ENCODE data around the gene UBE2Z.

UBE2Z gene

GRCh38 chr17:48908853-48909394 is 717 bp downstream of the UBE2Z start (continued):
- TF ChIP-seq PATZ1 (tag by site-specific recombination; IDR thresholded peaks at IDR 0.05) (peak; percentile 82), ZNF791 (tag by site-specific recombination; IDR thresholded peaks at IDR 0.05) (no peak), ZNF335 (tag by site-specific recombination; conservative IDR thresholded peaks at IDR 0.05) (peak; percentile 46), GLIS1 (tag by site-specific recombination; IDR thresholded peaks at IDR 0.05) (peak; percentile 77), SP2 (tag by site-specific recombination; IDR thresholded peaks at IDR 0.05) (peak; percentile 89), KLF1 (tag by site-specific recombination; IDR thresholded peaks at IDR 0.05) (peak; percentile 73), KLF9 (tag by site-specific recombination; IDR thresholded peaks at IDR 0.05; ENCODE audit: low read depth) (peak; percentile 86), ZEB2 (tag by site-specific recombination; IDR thresholded peaks at IDR 0.05) (peak; percentile 29; the same call in 1 of the 2 replicates), ZNF585B (tag by site-specific recombination; IDR thresholded peaks at IDR 0.05) (no peak), HIC1 (tag by site-specific recombination; IDR thresholded peaks at IDR 0.05) (peak; percentile 51; the same call in 1 of the 2 replicates), ZNF76 (tag by site-specific recombination; IDR thresholded peaks at IDR 0.05; ENCODE audit: borderline replicate concordance, low read depth) (peak; percentile 71; the same call in 1 of the 2 replicates), KLF8 (tag by site-specific recombination; IDR thresholded peaks at IDR 0.05) (peak; percentile 53; the same call in 1 of the 2 replicates), ZNF530 (tag by site-specific recombination; IDR thresholded peaks at IDR 0.05; ENCODE audit: low read depth) (no peak)

- Histone ChIP-seq H3K4me1 (ENCODE audit: control insufficient read depth, insufficient read depth, low read length) (peaks cover 16% of the 10 kb centered on the region), H3K9me3 (ENCODE audit: control insufficient read depth, insufficient read depth, low read depth, low read length) (no peaks in the 10 kb centered on the region), H3K4me3 (ENCODE audit: low read depth, low read length) (no peak overlapping the region; the same call in 1 of the 2 replicates), H3K36me3 (ENCODE audit: control insufficient read depth in 2 of 2, insufficient read depth in 1 of 2, low read length in 2 of 2) (peaks cover 43 to 50% of the 10 kb centered on the region in 2 experiments), H3K27ac (ENCODE audit: extremely low read depth, low read depth, low read length) (no peak overlapping the region)
- ChIA-PET CTCF (interaction anchor here (0.5 to 1.0 kb wide), 3 partner anchors 35 to 85 kb away, joined by 3 to 4 read pairs (median 3); partner anchors contain the start of gene SNF8), POLR2A (interaction anchor here (1.3 to 2.9 kb wide), 5 partner anchors 10 to 87 kb away, joined by 3 to 33 read pairs (median 5); partner anchors contain the start of gene IGF2BP1)
- TF ChIP-seq KLF10 (tag by site-specific recombination; IDR thresholded peaks at IDR 0.05) (no peak), ZNF658 (tag by site-specific recombination; IDR thresholded peaks at IDR 0.05) (no peak), ZNF174 (tag by site-specific recombination; IDR thresholded peaks at IDR 0.05) (no peak), GLIS1 (tag by site-specific recombination; IDR thresholded peaks at IDR 0.05) (peak; percentile 44; the same call in 1 of the 2 replicates), ZIC2 (tag by site-specific recombination; IDR thresholded peaks at IDR 0.05) (no peak), ZNF449 (tag by site-specific recombination; IDR thresholded peaks at IDR 0.05) (no peak)
Observed at GRCh38 chr17:48909783-48910182, 1.6 kb downstream of the UBE2Z start.

Data from HEK293 (cell line).